ENCODE results near the gene KY. TPM values are rescaled to one million over a fixed set of nuclear protein-coding genes. Genes with fewer than 3 reads are reported as not detected.

Gene KY
- polyA plus RNA-seq, 3 donors = 0.03 to 0.09 TPM; not detected in 1

DNA sequence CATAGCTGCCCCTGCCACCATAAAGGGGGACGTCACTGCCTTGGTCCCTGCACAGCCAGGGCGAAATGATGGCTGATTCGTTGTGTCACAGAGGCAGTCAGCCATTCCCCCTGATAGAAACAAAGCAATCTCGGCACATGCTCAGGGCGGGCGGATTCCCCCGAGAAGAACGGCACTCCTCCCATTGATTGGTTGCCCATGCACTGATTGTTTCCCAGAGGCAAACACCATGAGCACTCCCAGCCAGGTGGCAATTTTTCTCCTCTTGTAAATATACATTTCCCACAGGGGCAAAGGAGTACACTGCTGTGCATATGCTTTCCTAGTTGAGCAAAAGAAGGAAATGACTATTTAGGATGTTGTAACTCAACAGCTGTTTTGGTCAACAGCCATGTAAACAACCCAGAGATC, 56.5 kb downstream of the KY start:
- peaks cover 43% of the 10 kb centered on the region for H3K4me1 Mint-ChIP-seq
- no peak overlapping the region for H3K4me2 ChIP-seq (replicated peaks; ENCODE audit: extremely low read depth, low read length, poor library complexity, severe bottlenecking)
- H3K79me2 ChIP-seq (ENCODE audit: insufficient read depth, low read length) = no peaks in the 10 kb centered on the region
- peaks cover 0 to 2% (median 1%) of the 10 kb centered on the region in 3 donors for H3K27me3 Mint-ChIP-seq (ENCODE audit: low read depth in 3 of 3)
- no peak overlapping the region for H3K9ac ChIP-seq (ENCODE audit: insufficient read depth, low read length, poor library complexity, severe bottlenecking)
- peaks cover 0 to 5% (median 2%) of the 10 kb centered on the region in 7 donors for H3K9me3 Mint-ChIP-seq
- no peaks in the 10 kb centered on the region for H3K36me3 ChIP-seq (replicated peaks in 1 of 2; ENCODE audit: control insufficient read depth in 1 of 2, insufficient read depth in 2 of 2, low read length in 2 of 2)
- H3K4me3 Mint-ChIP-seq = peak overlapping the region in 1 of 2 donors; percentile 4
- 86% methylated on average over 6 of the region's 8 CpGs for WGBS (ENCODE audit: insufficient coverage)
- H4K20me1 ChIP-seq (ENCODE audit: insufficient read depth, low read length) = no peaks in the 10 kb centered on the region
- H3K4me3 ChIP-seq (replicated peaks in 1 of 3; ENCODE audit: low read depth in 2 of 3, low read length in 3 of 3) = no peak overlapping the region
- intact Hi-C loops (cut with micrococcal nuclease) = no loop called here
- peak; percentile 36 to 47 (median 44) for DNase-seq
- H2AFZ ChIP-seq (ENCODE audit: insufficient read depth, low read depth, low read length, poor library complexity, severe bottlenecking) = peak overlapping the region; percentile 7
- H3K27me3 ChIP-seq (ENCODE audit: control insufficient read depth in 2 of 2, insufficient read depth in 2 of 2, low read length in 2 of 2) = no peaks in the 10 kb centered on the region
- no peaks in the 10 kb centered on the region for H3K9me3 ChIP-seq (replicated peaks in 1 of 2; ENCODE audit: control insufficient read depth in 1 of 2, insufficient read depth in 1 of 2, low read length in 2 of 2)
- H3K27ac Mint-ChIP-seq = peak overlapping the region in 6 of 7 donors; percentile 53 to 92 (median 84)
- TF ChIP-seq, protein P1, sequence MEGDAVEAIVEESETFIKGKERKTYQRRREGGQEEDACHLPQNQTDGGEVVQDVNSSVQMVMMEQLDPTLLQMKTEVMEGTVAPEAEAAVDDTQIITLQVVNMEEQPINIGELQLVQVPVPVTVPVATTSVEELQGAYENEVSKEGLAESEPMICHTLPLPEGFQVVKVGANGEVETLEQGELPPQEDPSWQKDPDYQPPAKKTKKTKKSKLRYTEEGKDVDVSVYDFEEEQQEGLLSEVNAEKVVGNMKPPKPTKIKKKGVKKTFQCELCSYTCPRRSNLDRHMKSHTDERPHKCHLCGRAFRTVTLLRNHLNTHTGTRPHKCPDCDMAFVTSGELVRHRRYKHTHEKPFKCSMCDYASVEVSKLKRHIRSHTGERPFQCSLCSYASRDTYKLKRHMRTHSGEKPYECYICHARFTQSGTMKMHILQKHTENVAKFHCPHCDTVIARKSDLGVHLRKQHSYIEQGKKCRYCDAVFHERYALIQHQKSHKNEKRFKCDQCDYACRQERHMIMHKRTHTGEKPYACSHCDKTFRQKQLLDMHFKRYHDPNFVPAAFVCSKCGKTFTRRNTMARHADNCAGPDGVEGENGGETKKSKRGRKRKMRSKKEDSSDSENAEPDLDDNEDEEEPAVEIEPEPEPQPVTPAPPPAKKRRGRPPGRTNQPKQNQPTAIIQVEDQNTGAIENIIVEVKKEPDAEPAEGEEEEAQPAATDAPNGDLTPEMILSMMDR (IDR thresholded peaks at IDR 0.05) = no peak
- peaks cover 0 to 2% of the 10 kb centered on the region in 2 donors for H3K36me3 Mint-ChIP-seq
- peak overlapping the region in 1 of 2 donors; percentile 64 for H3K27ac ChIP-seq (ENCODE audit: low read depth in 1 of 2, low read length in 2 of 2)
- peaks cover 40 to 43% of the 10 kb centered on the region in 2 donors for H3K4me1 ChIP-seq (ENCODE audit: control insufficient read depth in 1 of 2, insufficient read depth in 2 of 2, low read length in 2 of 2)

DNA sequence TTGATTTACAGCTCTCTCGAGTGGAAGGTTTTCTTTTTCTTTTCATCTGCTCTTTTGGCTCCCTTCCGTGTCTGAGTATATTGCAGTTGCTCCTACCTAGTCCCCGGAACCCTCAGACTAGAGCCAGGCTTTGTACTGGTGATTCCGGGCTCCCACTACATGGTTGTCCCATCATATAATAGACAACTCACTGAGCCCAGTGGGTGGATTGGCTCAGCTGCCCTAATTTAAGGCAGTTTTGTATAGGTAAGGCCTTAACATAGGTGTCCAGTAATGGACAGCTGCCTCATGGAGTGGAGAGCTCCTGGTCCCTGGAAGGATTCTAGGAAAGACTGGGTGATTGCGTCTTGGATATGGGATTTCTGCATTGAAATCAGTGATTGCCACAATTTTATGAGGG, 58.0 kb downstream of the KY start:
- WGBS (ENCODE audit: insufficient coverage) = 100% methylated on average over 1 of the region's 5 CpGs
- Mint-ChIP-seq H3K9me3 (peaks cover 0 to 5% (median 0%) of the 10 kb centered on the region in 7 donors), H3K4me3 (no peak overlapping the region)

More for the DNA sequence above, 58.0 kb downstream of the KY start:
- Histone ChIP-seq H4K20me1 (ENCODE audit: insufficient read depth, low read length) (no peaks in the 10 kb centered on the region), H3K4me3 (replicated peaks in 1 of 3; ENCODE audit: low read depth in 2 of 3, low read length in 3 of 3) (no peak overlapping the region), H3K79me2 (ENCODE audit: insufficient read depth, low read length) (no peaks in the 10 kb centered on the region), H3K9ac (ENCODE audit: insufficient read depth, low read length, poor library complexity, severe bottlenecking) (no peak overlapping the region), H3K4me2 (replicated peaks; ENCODE audit: extremely low read depth, low read length, poor library complexity, severe bottlenecking) (no peak overlapping the region), H2AFZ (ENCODE audit: insufficient read depth, low read depth, low read length, poor library complexity, severe bottlenecking) (no peak overlapping the region), H3K27me3 (ENCODE audit: control insufficient read depth in 2 of 2, insufficient read depth in 2 of 2, low read length in 2 of 2) (no peaks in the 10 kb centered on the region), H3K36me3 (replicated peaks in 1 of 2; ENCODE audit: control insufficient read depth in 1 of 2, insufficient read depth in 2 of 2, low read length in 2 of 2) (no peaks in the 10 kb centered on the region), H3K9me3 (replicated peaks in 1 of 2; ENCODE audit: control insufficient read depth in 1 of 2, insufficient read depth in 1 of 2, low read length in 2 of 2) (no peaks in the 10 kb centered on the region), H3K4me1 (ENCODE audit: control insufficient read depth in 1 of 2, insufficient read depth in 2 of 2, low read length in 2 of 2) (peaks cover 25 to 27% of the 10 kb centered on the region in 2 donors), H3K27ac (ENCODE audit: low read depth in 1 of 2, low read length in 2 of 2) (no peak overlapping the region)
- DNase-seq = no peak
- peaks cover 32% of the 10 kb centered on the region for H3K4me1 Mint-ChIP-seq
- peaks cover 0 to 2% of the 10 kb centered on the region in 2 donors for H3K36me3 Mint-ChIP-seq
- intact Hi-C loops (cut with micrococcal nuclease) = no loop called here
- TF ChIP-seq, protein P1 (IDR thresholded peaks at IDR 0.05) = no peak
- H3K27me3 Mint-ChIP-seq (ENCODE audit: low read depth in 3 of 3) = peaks cover 0 to 3% (median 1%) of the 10 kb centered on the region in 3 donors
- no peak overlapping the region for H3K27ac Mint-ChIP-seq

All from CD14-positive monocyte (primary cell).